Stomach smooth muscle (tissue), 2 donors: ENCODE measurements around the gene MAFG.

Source experiments
- H3K27ac ChIP-seq: one replicate; pipeline ENCODE4 v1.7.0; 2013; ENCODE audit warnings: mild to moderate bottlenecking, low read length, inconsistent platforms
- H3K27me3 ChIP-seq, 2 donors: one replicate each; pipeline ENCODE4 v1.7.0; 2013; ENCODE audit warnings: low read length in 2 of 2; ENCODE audit not compliant: insufficient read depth in 2 of 2, control insufficient read depth in 1 of 2
- H3K36me3 ChIP-seq, 2 donors: one replicate each; pipeline ENCODE4 v1.7.0; 2013; ENCODE audit warnings: low read length in 2 of 2; ENCODE audit not compliant: control insufficient read depth in 2 of 2, insufficient read depth in 2 of 2
- H3K4me1 ChIP-seq: one replicate; pipeline ENCODE4 v1.7.0; 2013; ENCODE audit warnings: low read length; ENCODE audit not compliant: control insufficient read depth, insufficient read depth
- H3K4me3 ChIP-seq, 2 donors: one replicate each; pipeline ENCODE4 v1.7.0; 2013; ENCODE audit warnings: low read length in 2 of 2
- H3K9ac ChIP-seq, 2 donors: one replicate each; pipeline ENCODE4 v1.7.0; 2013; ENCODE audit warnings: low read length in 2 of 2, mild to moderate bottlenecking in 1 of 2
- H3K9me3 ChIP-seq, 2 donors: one replicate each; pipeline ENCODE4 v1.7.0; 2013; ENCODE audit warnings: low read length in 2 of 2; ENCODE audit not compliant: control insufficient read depth in 2 of 2
- donor health status: healthy.
- donor health status: Pancreatic carcinoma.

The MAFG gene

GRCh38 chr17:81926451-81927151 is 934 bp downstream of the MAFG start:
- Histone ChIP-seq H3K9me3 (no peaks in the 10 kb centered on the region), H3K27me3 (peaks cover 0 to 11% of the 10 kb centered on the region in 2 donors), H3K4me3 (peak overlapping the region; percentile 80 to 81), H3K27ac (peak overlapping the region; percentile 86), H3K4me1 (peaks cover 55% of the 10 kb centered on the region), H3K9ac (peak overlapping the region; percentile 75 to 80), H3K36me3 (peaks cover 4 to 9% of the 10 kb centered on the region in 2 donors)

GRCh38 chr17:81925860-81926450 is 1.6 kb downstream of the MAFG start:
- Histone ChIP-seq H3K9ac (peak overlapping the region; percentile 75 to 80), H3K27me3 (peaks cover 0 to 11% of the 10 kb centered on the region in 2 donors), H3K4me3 (peak overlapping the region; percentile 80 to 81), H3K36me3 (peaks cover 4 to 12% of the 10 kb centered on the region in 2 donors), H3K9me3 (no peaks in the 10 kb centered on the region), H3K4me1 (peaks cover 59% of the 10 kb centered on the region), H3K27ac (peak overlapping the region; percentile 86)

- no peak overlapping the region for H3K9ac ChIP-seq
- no peaks in the 10 kb centered on the region for H3K9me3 ChIP-seq
- peaks cover 60% of the 10 kb centered on the region for H3K4me1 ChIP-seq
- H3K27me3 ChIP-seq = peaks cover 0 to 11% of the 10 kb centered on the region in 2 donors
- H3K36me3 ChIP-seq = peaks cover 7 to 17% of the 10 kb centered on the region in 2 donors
- H3K4me3 ChIP-seq = peak overlapping the region in 1 of 2 donors; percentile 22
- peak overlapping the region; percentile 64 for H3K27ac ChIP-seq
Measured at GRCh38 chr17:81924557-81925532, 2.7 kb downstream of the MAFG start.

GRCh38 chr17:81923302-81924260 is 4.0 kb downstream of the MAFG start:
- H3K36me3 ChIP-seq = peaks cover 11 to 20% of the 10 kb centered on the region in 2 donors
- H3K4me3 ChIP-seq = peak overlapping the region in 1 of 2 donors; percentile 64
- H3K27me3 ChIP-seq = peaks cover 0 to 5% of the 10 kb centered on the region in 2 donors
- H3K9ac ChIP-seq = peak overlapping the region; percentile 13
- H3K4me1 ChIP-seq = peaks cover 58% of the 10 kb centered on the region
- no peaks in the 10 kb centered on the region for H3K9me3 ChIP-seq
- H3K27ac ChIP-seq = peak overlapping the region; percentile 49

- Histone ChIP-seq H3K27me3 (no peaks in the 10 kb centered on the region), H3K9ac (no peak overlapping the region), H3K4me3 (peak overlapping the region in 1 of 2 donors; percentile 64), H3K27ac (no peak overlapping the region), H3K9me3 (no peaks in the 10 kb centered on the region), H3K36me3 (peaks cover 11 to 20% of the 10 kb centered on the region in 2 donors), H3K4me1 (peaks cover 54% of the 10 kb centered on the region)
Measured at GRCh38 chr17:81922566-81923301, 4.8 kb downstream of the MAFG start.

- Histone ChIP-seq H3K4me1 (peaks cover 59% of the 10 kb centered on the region), H3K9ac (no peak overlapping the region), H3K9me3 (no peaks in the 10 kb centered on the region), H3K36me3 (peaks cover 11 to 20% of the 10 kb centered on the region in 2 donors), H3K27ac (no peak overlapping the region), H3K4me3 (no peak overlapping the region), H3K27me3 (no peaks in the 10 kb centered on the region)
Measured at GRCh38 chr17:81921996-81922565, 5.5 kb downstream of the MAFG start.

GRCh38 chr17:81921537-81921862 is 6.0 kb downstream of the MAFG start:
- Histone ChIP-seq H3K4me3 (no peak overlapping the region), H3K36me3 (peaks cover 11 to 20% of the 10 kb centered on the region in 2 donors), H3K9me3 (no peaks in the 10 kb centered on the region), H3K9ac (no peak overlapping the region), H3K27me3 (no peaks in the 10 kb centered on the region), H3K27ac (no peak overlapping the region), H3K4me1 (peaks cover 64% of the 10 kb centered on the region)

GRCh38 chr17:81920612-81921536 is 6.7 kb downstream of the MAFG start:
- Histone ChIP-seq H3K4me3 (no peak overlapping the region), H3K9ac (no peak overlapping the region), H3K4me1 (peaks cover 62% of the 10 kb centered on the region), H3K27me3 (no peaks in the 10 kb centered on the region), H3K9me3 (no peaks in the 10 kb centered on the region), H3K27ac (no peak overlapping the region), H3K36me3 (peaks cover 11 to 20% of the 10 kb centered on the region in 2 donors)
